ENCODE data around the gene GNA14.

GNA14 gene

DNA sequence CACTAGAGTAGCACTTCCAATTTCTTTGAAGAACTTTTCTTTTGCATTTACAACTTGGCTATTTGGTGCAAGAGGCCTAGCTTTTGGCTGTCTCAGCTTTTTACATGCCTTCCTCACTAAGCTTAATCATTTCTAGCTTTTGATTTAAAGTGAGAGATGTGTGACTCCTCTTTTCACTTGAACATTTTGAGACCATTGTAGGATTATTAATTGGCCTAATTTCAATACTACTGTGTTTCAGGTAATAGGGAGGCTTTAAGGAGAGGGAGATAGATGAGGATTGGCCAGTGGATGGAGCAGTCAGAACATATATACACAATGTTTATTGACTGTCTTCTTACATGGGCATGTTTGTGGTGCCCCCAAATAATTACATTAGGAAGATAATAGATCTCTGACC is 161.7 kb downstream of the GNA14 start:
- no peaks in the 10 kb centered on the region for H3K36me3 Mint-ChIP-seq (ENCODE audit: low read depth)
- H3K4me1 Mint-ChIP-seq (ENCODE audit: low read depth): peaks cover 20% of the 10 kb centered on the region
- H3K27me3 Mint-ChIP-seq: peaks cover 16% of the 10 kb centered on the region
- H3K27ac Mint-ChIP-seq: no peak overlapping the region
- no peak overlapping the region for H3K4me3 Mint-ChIP-seq
- no peak for DNase-seq
- H3K9me3 Mint-ChIP-seq: peaks cover 2% of the 10 kb centered on the region

DNA sequence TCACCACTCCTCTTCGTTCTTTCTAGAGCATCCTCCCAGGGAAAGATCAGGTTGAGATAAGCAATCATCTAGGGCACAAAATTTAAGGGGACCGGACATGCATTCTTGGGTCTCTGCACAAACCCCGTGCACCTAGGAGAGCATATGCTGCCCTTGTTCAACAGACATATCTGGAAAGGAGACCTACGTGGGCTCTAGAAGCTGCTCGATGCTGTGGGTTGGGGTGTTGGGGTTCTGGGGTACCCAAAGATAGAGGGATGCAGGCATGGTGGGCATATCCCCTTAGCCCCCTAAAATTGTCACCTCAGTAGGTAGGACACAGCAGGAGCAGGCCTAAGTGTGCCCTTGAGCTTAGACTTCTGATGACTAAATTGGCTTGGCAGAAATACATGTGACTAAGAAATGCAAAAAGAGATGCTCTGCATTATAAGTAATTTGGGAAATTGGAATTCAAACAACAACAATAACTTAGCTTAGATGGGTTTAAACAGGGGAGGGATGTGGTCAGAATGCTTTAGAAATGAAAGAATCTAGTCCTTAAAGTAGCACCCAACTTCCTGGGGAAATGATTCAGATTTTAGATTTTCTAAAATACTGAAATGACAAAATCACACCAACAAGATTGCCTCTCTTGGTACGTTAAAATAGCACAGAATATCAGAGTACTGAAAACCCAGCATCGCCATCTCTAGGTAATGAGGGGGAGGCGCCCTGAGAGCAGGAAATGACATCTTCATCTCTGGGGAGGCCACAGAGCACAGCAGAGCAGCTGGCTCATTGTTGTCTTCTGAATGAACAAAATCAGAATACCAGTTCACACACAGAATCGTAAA is 172.3 kb downstream of the GNA14 start:
- Mint-ChIP-seq H3K27me3 (no peaks in the 10 kb centered on the region), H3K27ac (peak overlapping the region; percentile 94)
- DNase-seq: peak; percentile 54

DNA sequence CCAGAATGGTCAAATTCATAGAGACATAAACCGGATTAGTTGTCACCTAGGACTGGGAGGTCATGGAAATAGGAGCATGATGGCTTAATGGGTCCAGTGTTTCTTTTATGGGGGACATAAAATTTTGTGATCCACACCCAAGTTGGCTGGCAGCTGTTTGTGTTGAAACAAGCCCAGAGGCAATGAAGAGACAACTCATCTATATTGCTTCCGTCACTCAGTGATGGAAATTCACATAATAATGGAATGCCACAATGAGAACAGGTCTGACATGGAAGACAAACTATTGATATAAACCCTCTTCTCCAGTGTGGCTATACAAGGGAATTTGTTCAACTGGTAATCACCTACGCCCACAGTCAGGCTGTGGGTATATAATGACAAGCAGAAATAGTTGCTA is 173.2 kb downstream of the GNA14 start:
- DNase-seq: no peak
- Mint-ChIP-seq H3K36me3 (ENCODE audit: low read depth) (no peaks in the 10 kb centered on the region), H3K9me3 (peaks cover 7% of the 10 kb centered on the region), H3K4me3 (no peak overlapping the region), H3K27ac (no peak overlapping the region), H3K4me1 (ENCODE audit: low read depth) (peaks cover 29% of the 10 kb centered on the region), H3K27me3 (no peaks in the 10 kb centered on the region)

More for the DNA sequence above, 172.3 kb downstream of the GNA14 start:
- Mint-ChIP-seq H3K4me3 (peak overlapping the region; percentile 51), H3K4me1 (ENCODE audit: low read depth) (peaks cover 29% of the 10 kb centered on the region), H3K9me3 (peaks cover 7% of the 10 kb centered on the region), H3K36me3 (ENCODE audit: low read depth) (no peaks in the 10 kb centered on the region)

DNA sequence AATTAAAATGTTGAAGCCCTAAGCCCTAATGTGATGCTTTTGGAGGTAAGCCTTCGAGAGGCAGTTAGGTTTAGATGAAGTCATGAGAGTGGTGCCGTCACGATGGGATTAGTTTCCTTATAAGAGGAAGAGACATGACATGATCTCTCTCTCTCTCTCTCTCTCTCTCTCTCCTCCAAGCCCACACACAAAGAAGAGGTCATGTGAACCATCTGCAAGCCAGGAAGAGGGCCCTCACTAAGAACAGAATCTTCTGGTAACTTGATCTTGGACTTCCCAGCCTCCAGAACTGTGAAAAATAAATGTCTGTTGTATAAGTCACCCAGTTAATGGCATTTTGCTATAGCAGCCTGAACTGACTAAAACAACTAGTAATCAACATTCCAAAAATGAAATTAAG is 175.5 kb downstream of the GNA14 start:
- peaks cover 28% of the 10 kb centered on the region for H3K4me1 Mint-ChIP-seq (ENCODE audit: low read depth)
- DNase-seq: no peak
- H3K27me3 Mint-ChIP-seq: no peaks in the 10 kb centered on the region
- no peaks in the 10 kb centered on the region for H3K36me3 Mint-ChIP-seq (ENCODE audit: low read depth)
- no peak overlapping the region for H3K27ac Mint-ChIP-seq
- peaks cover 5% of the 10 kb centered on the region for H3K9me3 Mint-ChIP-seq
- H3K4me3 Mint-ChIP-seq: no peak overlapping the region

DNA sequence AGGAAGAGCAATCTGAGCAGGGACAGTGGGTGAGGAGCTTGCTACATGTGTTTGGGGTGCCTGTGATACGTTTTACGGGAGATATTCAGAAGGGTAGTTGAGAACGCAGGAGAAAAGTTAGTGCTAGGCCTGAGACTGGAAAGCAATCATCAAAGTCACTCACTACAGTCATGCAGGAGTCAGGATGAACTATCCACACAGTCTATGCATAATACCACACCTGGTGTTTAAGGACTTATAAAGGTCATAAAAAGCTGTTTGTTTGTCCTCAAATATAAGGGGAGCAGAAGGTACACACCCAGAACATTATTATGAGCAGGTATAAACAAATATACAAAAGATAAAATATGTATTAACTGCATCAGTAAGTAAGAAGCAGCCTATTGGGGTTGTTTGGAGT is 176.6 kb downstream of the GNA14 start:
- Mint-ChIP-seq H3K36me3 (ENCODE audit: low read depth) (no peaks in the 10 kb centered on the region), H3K9me3 (peaks cover 5% of the 10 kb centered on the region), H3K27ac (no peak overlapping the region), H3K4me1 (ENCODE audit: low read depth) (peaks cover 18% of the 10 kb centered on the region), H3K4me3 (no peak overlapping the region), H3K27me3 (peaks cover 2% of the 10 kb centered on the region)
- no peak for DNase-seq

DNA sequence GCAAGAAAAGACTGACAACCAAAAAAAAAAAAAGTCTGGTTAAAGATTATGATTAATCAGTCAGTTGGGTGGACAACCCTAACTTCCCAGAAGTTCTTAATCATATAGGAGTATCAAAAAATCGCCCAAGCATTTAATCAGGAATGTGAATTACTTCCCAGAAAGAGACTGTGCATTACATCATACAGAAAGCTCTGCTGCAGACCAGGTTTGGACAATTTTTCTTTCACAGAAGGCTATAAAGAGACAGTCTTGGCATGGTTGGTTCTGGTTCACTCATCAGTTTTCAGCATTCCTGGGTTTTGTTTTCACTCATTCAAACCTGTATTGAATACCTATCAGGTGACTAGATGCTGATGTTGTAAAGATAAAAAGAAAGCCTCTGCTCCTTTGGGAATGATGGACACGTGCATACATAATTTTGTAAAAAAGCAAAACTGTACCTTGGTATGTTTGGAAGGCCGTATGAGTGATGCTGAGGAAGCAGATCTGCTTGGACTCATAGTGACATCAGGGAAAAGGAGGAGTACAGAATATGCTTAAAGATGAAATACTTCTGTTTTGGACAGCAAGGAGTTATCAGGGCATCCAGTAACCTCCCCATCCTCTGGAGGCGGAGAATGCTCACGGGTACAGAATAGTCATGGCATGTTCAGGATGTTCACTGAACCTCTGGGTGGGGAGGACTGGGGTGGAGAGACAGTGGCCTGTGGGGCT is 178.4 kb downstream of the GNA14 start:
- H3K4me1 Mint-ChIP-seq (ENCODE audit: low read depth): no peaks in the 10 kb centered on the region
- peaks cover 3% of the 10 kb centered on the region for H3K27me3 Mint-ChIP-seq
- no peaks in the 10 kb centered on the region for H3K36me3 Mint-ChIP-seq (ENCODE audit: low read depth)
- H3K27ac Mint-ChIP-seq: no peak overlapping the region
- no peak overlapping the region for H3K4me3 Mint-ChIP-seq
- H3K9me3 Mint-ChIP-seq: peaks cover 5% of the 10 kb centered on the region
- no peak for DNase-seq

DNA sequence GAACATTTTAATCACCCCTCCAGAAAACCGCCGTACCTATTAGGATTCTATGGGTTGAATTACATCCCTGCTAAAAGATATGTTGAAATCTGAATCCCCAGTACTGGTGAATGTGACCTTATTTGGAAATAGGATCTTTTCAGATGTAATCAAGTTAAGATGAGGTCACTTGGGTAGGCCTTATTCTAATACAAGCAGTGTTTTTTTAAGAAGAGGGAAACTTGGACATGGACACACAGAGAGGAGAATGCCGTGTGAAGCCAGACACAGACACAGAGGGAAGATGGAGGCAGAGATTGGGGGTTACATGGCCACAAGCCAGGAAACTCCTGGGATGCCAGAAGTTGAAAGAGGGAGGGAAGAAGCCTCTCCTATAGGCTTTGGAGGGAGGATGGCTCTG is 183.5 kb downstream of the GNA14 start:
- H3K36me3 Mint-ChIP-seq (ENCODE audit: low read depth): no peaks in the 10 kb centered on the region
- H3K9me3 Mint-ChIP-seq: no peaks in the 10 kb centered on the region
- peaks cover 3% of the 10 kb centered on the region for H3K27me3 Mint-ChIP-seq
- no peak for DNase-seq
- H3K4me3 Mint-ChIP-seq: no peak overlapping the region
- no peak overlapping the region for H3K27ac Mint-ChIP-seq
- no peaks in the 10 kb centered on the region for H3K4me1 Mint-ChIP-seq (ENCODE audit: low read depth)

DNA sequence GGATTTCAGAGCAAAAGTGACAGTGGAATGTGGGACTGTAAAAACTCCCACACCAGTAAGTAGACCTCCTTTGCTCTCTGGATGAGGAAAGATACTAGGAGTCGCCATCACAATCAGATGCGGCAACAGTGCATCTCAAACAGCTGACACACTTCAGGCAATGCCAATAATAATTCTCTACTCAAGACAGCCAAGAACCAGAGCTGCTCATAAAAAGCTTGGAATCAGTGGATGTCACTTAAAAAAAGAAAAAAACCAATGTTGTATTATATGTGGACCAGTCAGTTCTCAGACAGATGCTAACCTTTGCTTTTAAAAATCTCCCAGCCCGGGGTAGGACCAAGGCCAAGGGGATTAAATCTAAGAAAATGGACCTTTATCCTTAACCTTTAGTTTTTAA is 185.0 kb downstream of the GNA14 start:
- Mint-ChIP-seq H3K27ac (no peak overlapping the region), H3K4me1 (ENCODE audit: low read depth) (peaks cover 1% of the 10 kb centered on the region), H3K27me3 (peaks cover 3% of the 10 kb centered on the region), H3K4me3 (no peak overlapping the region), H3K36me3 (ENCODE audit: low read depth) (no peaks in the 10 kb centered on the region), H3K9me3 (no peaks in the 10 kb centered on the region)
- no peak for DNase-seq

DNA sequence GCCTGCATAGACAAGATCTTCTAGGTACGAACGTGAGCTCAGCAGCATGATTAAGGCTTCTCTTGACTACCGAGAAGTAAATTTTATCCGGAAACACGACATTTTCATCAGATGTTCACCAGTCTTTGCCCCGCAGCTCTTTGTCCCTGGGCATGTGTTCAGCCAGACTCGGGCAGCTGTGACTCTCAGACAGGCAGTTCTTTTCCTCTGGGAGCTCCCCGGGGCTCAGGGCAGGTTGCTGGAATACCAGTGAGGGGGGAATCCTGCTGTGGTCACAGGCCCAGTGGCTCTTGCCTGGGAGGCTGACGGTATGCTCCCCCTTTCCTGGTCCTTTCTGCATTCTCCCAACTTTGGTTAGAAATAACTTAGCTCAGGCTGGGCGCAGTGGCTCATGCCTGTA is 186.1 kb downstream of the GNA14 start:
- Mint-ChIP-seq H3K27me3 (peaks cover 3% of the 10 kb centered on the region), H3K36me3 (ENCODE audit: low read depth) (no peaks in the 10 kb centered on the region), H3K4me3 (no peak overlapping the region), H3K9me3 (no peaks in the 10 kb centered on the region), H3K27ac (no peak overlapping the region), H3K4me1 (ENCODE audit: low read depth) (peaks cover 8% of the 10 kb centered on the region)
- DNase-seq: no peak

DNA sequence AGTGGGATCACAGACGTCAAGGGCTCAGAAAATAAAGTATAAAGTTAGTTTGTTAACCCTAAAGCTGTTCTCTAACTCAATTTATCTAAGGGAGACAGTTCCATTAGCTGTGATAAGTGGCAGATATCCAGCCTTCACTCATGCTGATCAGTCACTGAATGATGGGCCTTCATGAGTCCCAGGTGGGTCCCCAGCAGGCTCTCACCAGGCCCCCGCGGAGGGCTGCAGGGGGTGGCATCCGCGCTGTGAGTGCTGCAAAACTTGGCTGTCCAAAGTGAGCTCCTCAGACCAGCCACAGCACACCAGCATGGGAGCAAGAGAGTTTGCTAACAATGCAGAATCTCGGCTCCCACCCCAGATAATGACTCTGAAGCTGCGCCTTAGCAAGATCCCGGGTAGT is 187.2 kb downstream of the GNA14 start:
- no peak overlapping the region for H3K27ac Mint-ChIP-seq
- no peaks in the 10 kb centered on the region for H3K27me3 Mint-ChIP-seq
- DNase-seq: no peak
- no peak overlapping the region for H3K4me3 Mint-ChIP-seq
- H3K9me3 Mint-ChIP-seq: no peaks in the 10 kb centered on the region
- H3K4me1 Mint-ChIP-seq (ENCODE audit: low read depth): peaks cover 10% of the 10 kb centered on the region
- H3K36me3 Mint-ChIP-seq (ENCODE audit: low read depth): no peaks in the 10 kb centered on the region

DNA sequence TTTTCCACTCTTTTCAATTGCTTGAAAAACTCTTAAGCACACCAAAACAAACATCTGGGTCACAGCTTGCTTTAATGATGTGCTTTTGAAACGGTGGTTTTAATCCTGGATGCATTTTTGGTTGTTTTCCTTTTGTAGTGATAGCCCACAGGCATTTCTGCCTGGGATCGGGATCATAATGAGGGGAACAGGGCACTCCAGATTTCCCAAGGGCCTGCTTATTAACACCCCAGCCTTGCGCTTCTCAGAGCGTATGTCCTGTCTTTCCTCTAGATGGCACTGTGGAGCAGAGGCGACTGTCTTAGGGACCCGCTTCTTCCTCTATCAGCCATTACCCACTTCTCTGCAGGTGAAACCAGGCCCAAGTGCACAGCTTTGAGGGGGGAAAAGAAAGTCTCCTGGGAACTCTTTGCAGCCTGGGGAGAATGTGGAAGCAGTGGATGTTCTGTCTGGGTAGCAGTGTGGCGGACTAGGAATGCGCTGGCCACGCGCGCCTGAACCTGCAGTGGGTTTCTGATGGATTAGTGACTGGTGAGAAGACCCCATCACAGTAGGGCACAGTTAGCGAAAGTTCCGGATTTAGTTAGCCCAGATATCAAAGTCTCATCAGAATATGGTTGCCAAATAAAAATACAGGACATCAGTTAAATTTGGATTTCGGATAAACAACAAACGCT is 190.1 kb downstream of the GNA14 start:
- Mint-ChIP-seq H3K36me3 (ENCODE audit: low read depth) (no peaks in the 10 kb centered on the region), H3K9me3 (no peaks in the 10 kb centered on the region), H3K4me3 (no peak overlapping the region), H3K27ac (no peak overlapping the region), H3K4me1 (ENCODE audit: low read depth) (peaks cover 21% of the 10 kb centered on the region), H3K27me3 (no peaks in the 10 kb centered on the region)
- DNase-seq: peak; percentile 67

DNA sequence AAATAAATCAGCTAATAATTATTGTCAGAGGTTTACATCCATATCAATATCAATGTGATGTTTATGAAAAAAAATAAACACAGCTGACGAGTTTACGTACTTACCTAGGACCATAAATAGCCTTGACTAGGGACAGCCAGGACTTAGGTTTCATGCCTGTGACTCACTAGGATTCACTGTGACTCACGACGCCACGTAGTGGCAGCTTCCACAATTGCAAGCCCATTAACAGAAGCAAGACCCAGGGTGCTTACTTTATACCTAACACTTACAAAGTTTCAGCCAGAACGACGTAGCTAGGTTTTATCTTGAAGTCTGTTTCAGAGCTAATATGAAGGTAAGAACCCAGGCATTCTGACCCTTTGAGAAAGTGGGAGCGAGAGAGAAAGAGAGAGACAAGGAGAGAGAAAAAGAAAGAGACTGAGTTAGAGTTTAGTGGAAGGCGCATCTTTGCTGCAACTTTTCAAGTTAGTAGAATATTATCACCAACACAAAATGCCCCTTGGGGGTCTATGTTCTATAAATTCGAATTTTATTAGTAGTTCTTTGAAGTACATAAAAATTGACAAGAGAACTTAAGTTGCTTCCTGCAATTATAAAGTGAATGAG is 191.2 kb downstream of the GNA14 start:
- peaks cover 21% of the 10 kb centered on the region for H3K4me1 Mint-ChIP-seq (ENCODE audit: low read depth)
- H3K4me3 Mint-ChIP-seq: no peak overlapping the region
- no peaks in the 10 kb centered on the region for H3K36me3 Mint-ChIP-seq (ENCODE audit: low read depth)
- H3K27me3 Mint-ChIP-seq: no peaks in the 10 kb centered on the region
- no peak overlapping the region for H3K27ac Mint-ChIP-seq
- H3K9me3 Mint-ChIP-seq: no peaks in the 10 kb centered on the region
- peak; percentile 88 for DNase-seq

DNA sequence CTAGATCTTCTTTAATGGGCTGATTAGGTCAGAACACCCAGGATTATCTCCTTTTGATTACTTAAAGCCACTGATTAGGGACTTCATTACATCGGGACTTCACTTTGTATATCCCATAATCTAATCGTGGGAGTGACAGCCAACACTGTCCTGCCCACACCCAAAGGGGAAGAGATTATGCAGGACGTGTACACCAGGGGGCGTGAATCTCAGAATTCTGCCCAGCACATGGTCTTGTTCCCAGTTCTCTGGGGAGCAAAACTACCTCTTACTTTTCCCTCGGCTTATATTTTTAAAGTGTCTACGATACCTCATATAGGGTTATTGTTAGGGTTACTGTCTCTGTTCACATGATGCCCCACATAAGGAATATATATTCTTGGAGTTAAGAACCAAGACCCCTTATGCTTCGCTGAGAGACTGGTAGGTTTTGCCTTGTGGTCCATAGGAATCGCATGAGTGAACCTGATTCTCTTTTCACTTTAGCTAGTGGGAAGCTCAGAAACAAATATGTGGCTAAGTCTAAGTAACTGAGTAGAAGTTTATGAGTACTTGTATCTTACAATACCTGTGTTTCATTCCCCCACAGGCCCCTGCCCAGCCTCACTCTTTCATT is 192.7 kb downstream of the GNA14 start:
- Mint-ChIP-seq H3K27ac (no peak overlapping the region), H3K36me3 (ENCODE audit: low read depth) (no peaks in the 10 kb centered on the region), H3K9me3 (no peaks in the 10 kb centered on the region), H3K4me1 (ENCODE audit: low read depth) (peaks cover 21% of the 10 kb centered on the region), H3K27me3 (peaks cover 3% of the 10 kb centered on the region), H3K4me3 (no peak overlapping the region)
- no peak for DNase-seq

DNA sequence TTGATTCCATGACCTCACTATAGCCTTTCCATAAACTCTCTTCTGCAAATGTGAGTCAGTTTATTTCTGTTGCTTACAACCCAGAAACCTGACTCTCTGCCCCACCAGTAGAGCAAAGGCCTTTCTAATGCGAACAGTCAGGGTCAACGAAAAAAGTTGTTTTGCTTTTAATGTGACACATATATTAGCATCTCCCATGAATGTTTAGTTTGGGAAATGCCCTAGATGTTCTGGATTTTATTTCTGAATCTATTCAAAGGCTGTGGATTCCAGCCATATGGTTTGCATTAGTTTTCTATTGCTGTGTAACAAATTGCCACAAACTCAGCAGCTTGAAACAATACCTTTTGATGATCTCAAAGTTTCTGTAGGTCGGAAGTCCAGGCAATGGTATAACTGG is 193.5 kb downstream of the GNA14 start:
- Mint-ChIP-seq H3K4me1 (ENCODE audit: low read depth) (peaks cover 21% of the 10 kb centered on the region), H3K27ac (no peak overlapping the region), H3K36me3 (ENCODE audit: low read depth) (no peaks in the 10 kb centered on the region), H3K9me3 (no peaks in the 10 kb centered on the region), H3K27me3 (peaks cover 3% of the 10 kb centered on the region), H3K4me3 (no peak overlapping the region)
- DNase-seq: no peak
